GM21717 (cell line): ENCODE data around the gene SDR42E1.
"Not testable (repeated sequence)": the region's sequence is repeated elsewhere in the genome, so short reads cannot be mapped to it uniquely, and the experiment has no call there.

Experiments
- ATAC-seq: cut with Tn5 transposase; IDR thresholded peaks from one replicate; pipeline ENCODE4 v1.9.1; 2021; ENCODE audit warnings: mild to moderate bottlenecking, moderate library complexity; ENCODE audit not compliant: unreplicated experiment

Gene SDR42E1

GRCh38 chr16:82006036-82006435 is 5.2 kb downstream of the SDR42E1 start:
- no peak for ATAC-seq

- no peak for ATAC-seq
Observed at GRCh38 chr16:82005027-82005830, 6.0 kb downstream of the SDR42E1 start.

- no peak for ATAC-seq
Observed at GRCh38 chr16:82004601-82005000, 6.7 kb downstream of the SDR42E1 start.

- ATAC-seq, result no peak
Observed at GRCh38 chr16:82002831-82003230, 8.4 kb downstream of the SDR42E1 start.

- ATAC-seq, result no peak
Observed at GRCh38 chr16:81997738-81998137, 13.5 kb downstream of the SDR42E1 start.

GRCh38 chr16:81996664-81997509 is 14.4 kb downstream of the SDR42E1 start:
- no peak for ATAC-seq

GRCh38 chr16:81995651-81996050 is 15.6 kb downstream of the SDR42E1 start:
- ATAC-seq, result no peak

GRCh38 chr16:81994485-81994884 is 16.8 kb downstream of the SDR42E1 start:
- no peak for ATAC-seq

- no peak for ATAC-seq
Observed at GRCh38 chr16:81992859-81993258, 18.4 kb downstream of the SDR42E1 start.

GRCh38 chr16:81987706-81988105 is 23.6 kb downstream of the SDR42E1 start:
- no peak for ATAC-seq

GRCh38 chr16:81987121-81987520 is 24.1 kb downstream of the SDR42E1 start:
- ATAC-seq, result no peak

GRCh38 chr16:81977335-81977942 is 33.8 kb downstream of the SDR42E1 start:
- not testable (repeated sequence) for ATAC-seq

- no peak for ATAC-seq
Observed at GRCh38 chr16:81975637-81976036, 35.6 kb downstream of the SDR42E1 start.

- no peak for ATAC-seq
Observed at GRCh38 chr16:81973737-81974136, 37.5 kb downstream of the SDR42E1 start.

- ATAC-seq, result no peak
Observed at GRCh38 chr16:81971853-81972252, 39.4 kb downstream of the SDR42E1 start.

- ATAC-seq, result no peak
Observed at GRCh38 chr16:81967358-81967757, 43.9 kb downstream of the SDR42E1 start.

GRCh38 chr16:81964808-81965207 is 46.5 kb downstream of the SDR42E1 start:
- no peak for ATAC-seq

- ATAC-seq, result no peak
Observed at GRCh38 chr16:81956213-81956948, 54.9 kb downstream of the SDR42E1 start.

- no peak for ATAC-seq
Observed at GRCh38 chr16:81951564-81951963, 59.7 kb downstream of the SDR42E1 start.

GRCh38 chr16:81946206-81946605 is 65.1 kb downstream of the SDR42E1 start:
- no peak for ATAC-seq

GRCh38 chr16:81945665-81946064 is 65.6 kb downstream of the SDR42E1 start:
- no peak for ATAC-seq
